IPS-18c (cell line): Measurements from ENCODE around the gene PAPPA2.
"Not testable (repeated sequence)": the region's sequence is repeated elsewhere in the genome, so short reads cannot be mapped to it uniquely, and the experiment has no call there.

Source experiments
- H3K4me3 ChIP-seq: 2 replicates; pipeline ENCODE4 v1.7.0; 2013; ENCODE audit warnings: low read depth, mild to moderate bottlenecking, low read length, moderate library complexity; ENCODE audit not compliant: insufficient read depth
- H3K9me3 ChIP-seq: one replicate; pipeline ENCODE4 v1.6.1; 2013; ENCODE audit warnings: mild to moderate bottlenecking, low read length, moderate library complexity; ENCODE audit not compliant: control insufficient read depth, insufficient read depth

PAPPA2 gene

GRCh38 chr1:176619261-176619660, 156.3 kb downstream of the PAPPA2 start:
- no peaks in the 10 kb centered on the region for H3K9me3 ChIP-seq

GRCh38 chr1:176625365-176625764, 162.4 kb downstream of the PAPPA2 start:
- Histone ChIP-seq H3K9me3 (no peaks in the 10 kb centered on the region), H3K4me3 (no peak overlapping the region)

More at GRCh38 chr1:176619261-176619660, 156.3 kb downstream of the PAPPA2 start:
- H3K4me3 ChIP-seq: no peak overlapping the region

GRCh38 chr1:176626572-176627061, 163.6 kb downstream of the PAPPA2 start:
- H3K4me3 ChIP-seq: no peak overlapping the region
- no peaks in the 10 kb centered on the region for H3K9me3 ChIP-seq

- H3K9me3 ChIP-seq: no peaks in the 10 kb centered on the region
- H3K4me3 ChIP-seq: no peak overlapping the region
These were observed 165.8 kb downstream of the PAPPA2 start for GRCh38 chr1:176628775-176629174.

GRCh38 chr1:176634733-176635132, 171.8 kb downstream of the PAPPA2 start:
- H3K4me3 ChIP-seq, H3K9me3 ChIP-seq: not testable (repeated sequence)

GRCh38 chr1:176638713-176639526, 175.9 kb downstream of the PAPPA2 start:
- H3K9me3 ChIP-seq: no peaks in the 10 kb centered on the region
- H3K4me3 ChIP-seq: no peak overlapping the region

GRCh38 chr1:176643536-176643935, 180.6 kb downstream of the PAPPA2 start:
- H3K4me3 ChIP-seq: no peak overlapping the region

GRCh38 chr1:176648556-176648955, 185.6 kb downstream of the PAPPA2 start:
- H3K9me3 ChIP-seq: no peaks in the 10 kb centered on the region
- no peak overlapping the region for H3K4me3 ChIP-seq

More at GRCh38 chr1:176643536-176643935, 180.6 kb downstream of the PAPPA2 start:
- no peaks in the 10 kb centered on the region for H3K9me3 ChIP-seq

GRCh38 chr1:176656257-176656995, 193.5 kb downstream of the PAPPA2 start:
- peaks cover 2% of the 10 kb centered on the region for H3K9me3 ChIP-seq
- H3K4me3 ChIP-seq: no peak overlapping the region

- Histone ChIP-seq H3K9me3 (no peaks in the 10 kb centered on the region), H3K4me3 (no peak overlapping the region)
These were observed 206.8 kb downstream of the PAPPA2 start for GRCh38 chr1:176669782-176670181.

GRCh38 chr1:176670853-176671252, 207.9 kb downstream of the PAPPA2 start:
- Histone ChIP-seq H3K9me3 (no peaks in the 10 kb centered on the region), H3K4me3 (no peak overlapping the region)

- Histone ChIP-seq H3K9me3 (no peaks in the 10 kb centered on the region), H3K4me3 (no peak overlapping the region)
These were observed 220.0 kb downstream of the PAPPA2 start for GRCh38 chr1:176682830-176683535.

GRCh38 chr1:176691251-176692228, 228.6 kb downstream of the PAPPA2 start:
- H3K4me3 ChIP-seq: no peak overlapping the region
- no peaks in the 10 kb centered on the region for H3K9me3 ChIP-seq

GRCh38 chr1:176692431-176692830, 229.5 kb downstream of the PAPPA2 start:
- H3K4me3 ChIP-seq: no peak overlapping the region
- H3K9me3 ChIP-seq: no peaks in the 10 kb centered on the region

- Histone ChIP-seq H3K4me3 (no peak overlapping the region), H3K9me3 (no peaks in the 10 kb centered on the region)
These were observed 230.2 kb downstream of the PAPPA2 start for GRCh38 chr1:176692988-176693696.

GRCh38 chr1:176693697-176694329, 230.8 kb downstream of the PAPPA2 start:
- Histone ChIP-seq H3K9me3 (no peaks in the 10 kb centered on the region), H3K4me3 (no peak overlapping the region)
